GM19372 (cell line): Measurements from ENCODE around the gene KCNK16.

Source experiments
- ATAC-seq: cut with Tn5 transposase; IDR thresholded peaks from one replicate; pipeline ENCODE4 v1.9.1; 2021; ENCODE audit warnings: mild to moderate bottlenecking, low read depth, moderate library complexity; ENCODE audit not compliant: unreplicated experiment

Gene KCNK16

GRCh38 chr6:39322306-39322850 is at the start of gene KCNK16:
Gene KCNK16 (minus strand): TSS chr6:39322702. CDS start chr6:39322540, 162 bp downstream.
- no peak for ATAC-seq

GRCh38 chr6:39370390-39370789 is 47.9 kb upstream of the KCNK16 start:
- ATAC-seq: no peak

- no peak for ATAC-seq
Observed at GRCh38 chr6:39369987-39370386, 47.5 kb upstream of the KCNK16 start.

- no peak for ATAC-seq
Observed at GRCh38 chr6:39367700-39368099, 45.2 kb upstream of the KCNK16 start.

- ATAC-seq: no peak
Observed at GRCh38 chr6:39366931-39367618, 44.6 kb upstream of the KCNK16 start.

GRCh38 chr6:39365281-39366074 is 43.0 kb upstream of the KCNK16 start:
- ATAC-seq: no peak

GRCh38 chr6:39363280-39363679 is 40.8 kb upstream of the KCNK16 start:
- no peak for ATAC-seq

- no peak for ATAC-seq
Observed at GRCh38 chr6:39362487-39362865, 40.0 kb upstream of the KCNK16 start.

- peak; percentile 71 for ATAC-seq
Observed at GRCh38 chr6:39361657-39362486, 39.4 kb upstream of the KCNK16 start.

- no peak for ATAC-seq
Observed at GRCh38 chr6:39360378-39360777, 37.9 kb upstream of the KCNK16 start.

GRCh38 chr6:39357998-39358686 is 35.6 kb upstream of the KCNK16 start:
- no peak for ATAC-seq

GRCh38 chr6:39353698-39354315 is 31.3 kb upstream of the KCNK16 start:
- no peak for ATAC-seq

GRCh38 chr6:39350723-39351505 is 28.4 kb upstream of the KCNK16 start:
- no peak for ATAC-seq

- no peak for ATAC-seq
Observed at GRCh38 chr6:39348740-39349139, 26.2 kb upstream of the KCNK16 start.

GRCh38 chr6:39347906-39348585 is 25.5 kb upstream of the KCNK16 start:
- ATAC-seq: no peak

- no peak for ATAC-seq
Observed at GRCh38 chr6:39347206-39347605, 24.7 kb upstream of the KCNK16 start.

- ATAC-seq: no peak
Observed at GRCh38 chr6:39344821-39345280, 22.3 kb upstream of the KCNK16 start.

GRCh38 chr6:39343396-39343870 is 20.9 kb upstream of the KCNK16 start:
- no peak for ATAC-seq
